Activated CD8-positive, alpha-beta memory T cell treated with anti-CD3 and anti-CD28 coated beads for 48 hours (primary cell): Measurements from ENCODE around the gene BRI3BP.
A peak's percentile ranks its signal among the peaks of the same experiment; 100 is the strongest.

Experiments used
- DNase-seq, 3 experiments: peaks; one replicate each; pipeline ENCODE4 v3.0.0-alpha.2; 2020; ENCODE audit warnings: low read depth in 2 of 3, low spot score in 2 of 3

BRI3BP gene, protein sequence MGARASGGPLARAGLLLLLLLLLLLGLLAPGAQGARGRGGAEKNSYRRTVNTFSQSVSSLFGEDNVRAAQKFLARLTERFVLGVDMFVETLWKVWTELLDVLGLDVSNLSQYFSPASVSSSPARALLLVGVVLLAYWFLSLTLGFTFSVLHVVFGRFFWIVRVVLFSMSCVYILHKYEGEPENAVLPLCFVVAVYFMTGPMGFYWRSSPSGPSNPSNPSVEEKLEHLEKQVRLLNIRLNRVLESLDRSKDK

DNA sequence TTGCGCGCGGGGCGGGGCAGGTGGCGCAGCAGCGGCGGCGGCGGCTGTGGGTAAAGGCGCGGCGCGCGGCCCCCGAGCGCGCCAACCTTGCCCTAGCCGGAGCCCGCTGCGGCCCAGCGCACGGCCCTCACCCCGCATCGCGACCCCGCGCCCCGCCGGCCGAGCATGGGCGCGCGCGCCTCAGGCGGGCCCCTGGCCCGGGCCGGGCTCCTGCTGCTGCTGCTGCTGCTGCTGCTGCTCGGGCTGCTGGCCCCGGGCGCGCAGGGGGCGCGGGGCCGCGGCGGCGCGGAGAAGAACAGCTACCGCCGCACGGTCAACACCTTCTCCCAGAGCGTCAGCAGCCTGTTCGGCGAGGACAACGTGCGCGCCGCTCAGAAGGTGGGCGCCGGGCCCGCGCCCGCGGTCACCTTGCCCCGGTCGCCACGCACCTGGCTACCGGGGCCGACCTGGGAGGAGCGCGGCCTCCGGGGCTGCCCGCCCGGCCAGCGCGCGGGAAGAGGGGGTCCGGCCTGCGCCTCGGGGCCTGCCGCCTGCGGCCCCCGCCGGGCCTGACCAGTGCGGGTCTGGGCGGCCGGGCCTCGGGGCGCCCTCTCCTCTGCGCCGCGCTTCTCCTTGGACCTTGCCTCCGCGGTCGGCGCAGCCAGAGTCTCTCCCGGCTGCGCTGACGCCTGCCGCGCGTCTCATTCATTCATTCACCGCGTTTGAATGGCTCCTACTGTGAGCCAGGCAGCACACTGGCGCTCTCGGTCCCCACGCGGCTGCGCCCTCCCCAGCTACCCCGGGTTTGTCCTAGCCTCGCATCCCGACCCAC is at the start of gene BRI3BP:
Gene BRI3BP (plus strand): TSS at position 20 of the 811 bp plus-strand sequence. CDS start 146 bp downstream, at position 166.
- DNase-seq, result peak in 2 of 3 experiments; percentile 5 to 19

DNA sequence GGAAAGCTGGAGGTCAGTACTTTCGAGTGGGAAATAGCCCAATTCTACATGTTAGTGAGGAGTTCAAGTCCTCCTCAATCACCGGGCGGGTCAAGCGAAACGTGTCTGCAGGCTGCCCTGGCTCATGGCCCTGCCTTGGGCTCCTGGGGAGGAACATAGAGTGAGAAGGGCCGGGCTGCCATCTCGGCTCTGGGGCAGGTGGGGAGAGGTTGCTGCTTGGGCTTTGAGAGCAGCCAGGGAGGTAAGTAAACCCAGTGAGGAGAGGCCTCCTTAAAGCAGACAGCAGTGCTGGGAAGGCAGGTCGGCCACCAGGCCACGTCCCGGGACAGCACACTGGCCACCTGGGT is 47.0 kb upstream of the BRI3BP start:
- DNase-seq, result no peak

DNA sequence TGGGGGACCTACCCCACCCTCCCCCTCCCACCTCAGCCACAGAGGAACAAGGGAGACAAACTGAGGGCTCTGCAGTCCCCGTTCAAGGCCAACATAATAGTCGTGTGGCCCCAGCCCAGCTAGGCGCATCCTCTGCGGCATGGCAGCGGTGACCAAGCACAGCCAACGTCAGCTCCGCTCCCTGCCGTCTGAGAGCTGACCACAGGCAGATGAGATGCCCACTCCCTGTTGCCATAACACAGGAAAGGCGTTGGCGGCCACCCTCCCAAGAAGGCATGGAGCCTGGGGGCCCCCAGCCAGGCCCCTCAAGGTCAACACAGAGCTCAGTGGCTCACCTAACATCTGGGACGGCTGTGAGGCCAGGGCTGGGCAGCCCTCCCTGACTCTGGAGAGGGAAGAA is 46.4 kb upstream of the BRI3BP start:
- DNase-seq, result no peak

DNA sequence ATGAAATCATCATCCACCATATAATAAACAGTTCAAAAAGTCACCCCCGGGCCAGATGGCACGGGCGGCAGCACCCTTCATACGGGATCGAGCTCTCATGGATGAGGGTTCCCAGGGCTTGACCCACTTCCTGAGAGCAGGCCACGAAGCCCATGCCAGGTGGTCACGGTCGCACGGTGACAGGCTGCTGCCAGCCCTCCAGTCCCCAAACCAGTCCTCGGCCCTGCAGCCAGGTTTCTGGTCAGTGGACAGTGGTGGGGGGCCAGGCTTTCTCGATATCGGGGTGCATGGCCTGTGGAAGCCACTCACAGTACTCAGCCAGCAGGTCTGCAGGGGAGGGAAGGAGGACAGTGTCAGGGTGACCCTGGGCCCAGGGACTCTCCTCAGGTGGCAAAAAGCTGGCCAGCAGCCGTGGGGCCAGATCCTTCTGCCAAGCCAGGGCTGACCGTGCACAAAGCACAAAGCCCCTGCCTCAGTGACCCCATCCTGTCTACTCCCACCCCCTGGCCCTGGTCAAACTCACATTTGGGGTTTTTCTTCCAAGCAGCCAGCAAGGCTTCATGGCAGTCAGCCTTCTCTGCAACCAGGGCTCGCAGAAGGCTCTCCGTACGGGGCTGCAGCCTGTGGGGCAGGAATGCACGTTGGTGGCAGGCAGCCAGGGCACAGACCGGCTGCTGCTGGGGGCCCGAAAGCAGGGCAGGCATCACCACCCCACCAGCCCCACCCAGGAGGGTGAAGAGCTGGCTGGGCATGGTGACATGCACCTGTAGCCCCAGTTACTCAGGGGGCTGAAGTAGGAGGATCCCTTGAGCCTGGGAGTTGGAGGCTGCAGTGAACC is 45.7 kb upstream of the BRI3BP start:
- DNase-seq, result no peak

DNA sequence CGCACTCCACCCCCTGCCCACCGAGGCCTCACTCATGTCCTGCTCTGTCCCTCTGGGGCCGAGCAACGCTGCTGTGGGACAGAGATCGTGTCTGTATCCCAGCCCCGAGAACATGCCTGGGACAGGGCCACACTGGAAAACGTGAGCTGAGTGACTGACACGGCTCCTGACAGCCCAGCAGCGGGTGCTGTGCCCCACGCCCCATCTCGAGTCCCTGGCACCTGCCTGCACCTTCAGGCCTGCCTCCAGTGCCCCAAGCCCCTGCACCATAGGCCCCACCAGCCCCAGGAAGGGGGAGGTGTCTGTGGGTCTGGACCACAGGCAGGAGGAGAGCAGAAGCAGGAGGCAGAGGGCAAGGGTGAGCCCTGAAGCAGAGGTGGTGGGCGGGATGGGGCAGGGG is 44.4 kb upstream of the BRI3BP start:
- DNase-seq, result no peak

DNA sequence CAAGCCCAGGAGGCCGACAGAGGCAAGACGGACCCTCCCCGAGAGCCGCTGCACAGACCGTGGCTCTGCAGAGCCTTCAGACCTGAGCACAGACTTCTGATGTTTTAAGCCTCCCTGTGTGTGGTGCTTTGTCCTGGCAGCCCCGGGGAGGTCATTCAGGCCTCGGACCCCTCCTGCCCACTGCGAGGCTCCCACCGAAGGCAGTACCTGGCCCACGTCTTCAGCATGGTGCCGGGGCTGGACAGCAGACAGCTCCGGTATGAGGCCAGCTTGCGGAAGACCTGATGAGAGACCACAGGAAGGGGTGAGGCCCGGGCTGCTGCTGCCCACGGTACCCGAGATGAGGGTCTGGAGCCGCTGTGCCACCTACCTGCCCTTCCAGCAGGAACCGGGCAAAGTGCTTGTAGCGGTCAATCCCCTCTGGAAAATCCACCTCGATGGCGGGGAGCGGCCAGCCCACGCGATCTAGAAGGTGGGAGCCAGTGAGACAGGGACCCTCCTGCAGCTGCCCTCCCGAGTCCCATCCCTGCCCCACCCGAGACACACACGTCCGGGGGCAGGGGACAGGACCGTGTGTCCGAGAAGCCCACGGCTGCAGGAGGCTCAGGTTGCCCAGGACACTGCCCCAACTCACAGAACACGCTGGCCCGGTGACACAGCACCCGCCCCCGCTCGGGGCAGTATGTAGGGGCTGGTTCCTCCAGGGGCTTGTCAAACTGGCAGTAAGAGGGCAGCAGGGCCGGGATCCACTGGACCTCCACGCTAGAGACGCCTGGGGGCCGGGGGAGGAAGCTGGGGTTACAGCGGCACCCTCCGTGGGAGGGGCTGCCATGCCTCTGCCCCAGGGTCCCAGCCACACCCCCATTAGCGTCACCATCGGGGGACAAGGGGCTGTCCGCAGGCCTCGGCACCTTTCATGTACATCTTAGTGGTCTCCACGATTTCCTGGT is 43.4 kb upstream of the BRI3BP start:
- no peak for DNase-seq

DNA sequence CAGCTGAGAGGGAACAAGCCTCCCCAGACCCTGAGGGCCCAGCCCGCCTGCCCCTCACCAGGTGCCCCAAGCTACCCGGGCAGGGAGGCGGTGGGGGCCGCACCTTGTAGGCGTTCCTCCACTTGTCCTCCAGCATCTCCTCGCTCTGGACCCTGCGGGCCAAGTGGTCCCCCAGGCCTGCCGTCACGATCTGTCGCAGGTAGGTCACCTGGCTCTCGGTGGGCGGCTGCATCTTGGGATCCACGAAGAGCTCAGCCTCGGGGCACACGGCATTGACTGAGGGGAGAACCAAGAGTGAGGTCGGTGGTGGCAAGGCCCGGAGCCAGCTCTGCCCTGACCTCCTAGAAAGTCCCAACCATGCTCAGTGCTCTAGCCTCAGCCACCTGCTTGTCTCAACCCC is 41.1 kb upstream of the BRI3BP start:
- no peak for DNase-seq

DNA sequence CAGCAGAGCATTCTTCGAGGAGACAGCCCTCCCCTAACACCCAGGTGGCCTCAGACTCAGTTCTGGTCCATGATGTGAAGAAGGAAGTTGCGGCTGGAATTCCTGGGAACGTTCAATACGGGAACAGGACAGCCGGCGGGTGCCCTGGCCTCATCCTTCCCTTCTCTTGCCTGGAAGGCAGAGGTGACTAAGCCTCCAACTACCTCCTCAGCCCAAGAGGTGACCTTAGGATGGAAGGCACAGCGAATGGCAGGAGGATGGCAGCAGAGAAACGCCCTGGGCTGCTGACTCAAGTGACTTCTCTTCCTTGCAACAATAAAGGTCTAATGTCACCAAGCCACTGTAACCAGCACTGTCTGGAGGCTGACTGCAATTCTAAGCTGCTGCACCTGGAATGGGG is 40.6 kb upstream of the BRI3BP start:
- DNase-seq, result no peak

DNA sequence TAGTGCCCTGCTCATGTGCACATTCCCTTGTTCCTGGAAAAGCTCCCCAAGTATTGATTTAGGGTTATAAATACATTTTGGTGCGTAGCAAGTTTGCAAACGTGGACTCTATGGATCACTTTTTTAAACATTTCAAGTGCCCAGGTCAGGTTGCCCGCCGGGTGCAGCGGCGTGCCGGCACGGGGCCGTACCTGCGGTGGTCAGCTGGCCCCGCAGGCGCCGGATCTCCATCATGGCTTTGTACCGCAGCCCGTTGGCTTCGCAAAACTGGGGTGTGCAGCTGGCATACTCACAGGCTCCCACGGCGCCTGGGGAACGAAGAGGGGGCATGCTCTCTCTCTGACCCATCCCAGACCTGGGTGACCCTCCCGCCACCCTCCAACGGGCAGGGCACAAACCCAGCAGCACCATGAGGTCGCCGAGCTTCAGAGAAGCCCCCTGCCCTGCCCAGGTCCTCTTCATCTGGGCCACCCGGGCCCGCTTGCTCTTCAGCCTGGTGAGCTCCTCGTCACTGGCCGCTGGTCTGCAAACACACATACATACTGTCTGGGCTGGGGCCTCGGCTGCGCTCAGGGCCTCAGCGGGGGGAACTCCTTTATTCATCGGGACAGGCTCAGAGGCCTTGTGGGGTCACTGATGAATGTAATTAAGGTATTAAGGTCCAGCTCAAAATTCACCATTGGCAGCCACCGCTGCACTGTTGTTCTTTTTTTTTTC is 39.6 kb upstream of the BRI3BP start:
- DNase-seq, result no peak

DNA sequence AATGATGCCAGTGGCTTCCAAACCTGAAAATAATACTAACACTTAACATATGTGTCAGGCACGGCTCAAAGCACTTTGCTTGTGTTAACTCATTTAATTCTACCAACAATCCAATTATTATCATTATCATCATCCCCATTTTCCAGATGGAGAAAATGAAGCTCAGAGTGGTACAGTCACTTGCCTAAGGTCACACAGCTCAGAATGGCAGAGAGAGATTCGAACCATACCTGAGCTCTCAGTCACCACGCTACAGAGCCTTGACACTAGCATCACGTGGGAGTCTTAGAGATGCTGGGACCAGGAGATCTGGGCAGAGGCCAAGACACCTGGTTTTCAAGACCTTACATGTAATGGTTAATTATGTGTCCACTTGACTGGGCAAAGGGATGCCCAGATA is 38.7 kb upstream of the BRI3BP start:
- DNase-seq, result no peak

DNA sequence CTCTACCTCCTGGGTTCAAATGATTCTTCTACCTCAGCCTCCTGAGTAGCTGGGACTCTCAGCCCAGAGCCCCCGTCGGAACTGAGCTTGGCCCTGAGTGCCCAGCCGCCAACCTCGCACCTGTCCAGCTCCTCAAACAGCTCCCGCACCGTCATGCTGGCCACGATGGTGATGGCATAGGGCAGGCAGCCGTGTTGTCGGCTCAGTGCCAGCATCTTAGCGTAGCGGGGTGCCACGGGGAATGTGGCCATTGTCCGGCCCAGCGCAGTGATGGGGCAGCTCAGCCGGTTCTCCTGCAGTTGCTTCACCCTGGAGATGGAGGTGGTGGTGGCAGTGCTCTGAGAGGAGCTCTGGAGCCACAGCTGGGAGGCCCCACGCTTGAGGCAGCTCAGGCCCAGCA is 36.9 kb upstream of the BRI3BP start:
- no peak for DNase-seq

DNA sequence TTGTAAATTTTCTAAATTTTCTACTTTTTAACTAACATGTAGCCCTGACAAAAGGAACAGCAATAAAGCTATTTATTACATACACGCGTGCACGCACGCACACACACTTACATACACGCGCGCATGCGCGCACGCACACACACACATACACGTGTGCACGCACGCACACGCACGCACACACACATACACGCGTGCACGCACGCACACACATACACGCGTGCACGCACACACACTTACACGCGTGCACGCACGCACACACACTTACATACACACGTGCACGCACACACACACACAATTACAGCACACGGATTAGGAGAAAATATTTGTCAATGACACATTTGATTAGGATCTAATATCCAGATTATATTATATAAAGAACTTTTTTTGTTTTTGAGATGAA is 32.4 kb upstream of the BRI3BP start:
- no peak for DNase-seq

DNA sequence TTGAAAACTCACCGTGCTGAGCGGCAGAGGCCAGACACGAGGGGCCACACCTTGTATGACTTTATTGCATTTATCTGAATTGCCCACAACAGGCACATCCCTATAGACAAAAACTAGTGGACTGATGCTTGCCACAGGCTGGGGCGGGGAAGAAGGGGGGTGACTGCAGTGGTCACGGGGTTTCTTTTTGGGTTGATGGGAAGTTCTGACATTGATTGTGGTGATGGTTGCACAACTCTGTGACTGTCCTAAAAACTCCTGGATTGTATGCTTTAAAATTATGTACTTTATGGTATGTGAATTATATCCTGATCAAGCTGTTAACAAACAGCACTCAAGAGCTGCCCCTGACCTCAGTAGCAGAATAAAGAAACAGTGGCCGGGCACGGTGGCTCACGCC is 30.2 kb upstream of the BRI3BP start:
- DNase-seq, result no peak

DNA sequence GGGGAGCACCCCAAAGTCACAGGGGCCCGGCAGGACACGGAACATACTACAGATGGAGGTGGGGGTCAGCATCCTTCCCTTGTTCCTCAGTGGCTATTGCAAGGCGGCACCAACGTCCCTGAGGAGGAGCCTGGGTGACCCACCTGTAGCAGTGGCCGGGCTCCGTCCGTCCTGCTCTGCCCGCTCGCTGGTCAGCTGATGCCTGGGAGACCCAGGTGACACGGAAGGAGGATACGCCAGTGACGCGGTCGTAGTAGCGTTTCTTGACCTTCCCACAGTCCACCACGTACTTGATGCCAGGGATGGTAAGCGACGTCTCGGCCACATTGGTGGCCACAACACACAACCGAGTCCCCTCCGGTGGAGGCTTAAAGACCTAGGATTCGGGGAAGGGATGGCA is 29.2 kb upstream of the BRI3BP start:
- no peak for DNase-seq

DNA sequence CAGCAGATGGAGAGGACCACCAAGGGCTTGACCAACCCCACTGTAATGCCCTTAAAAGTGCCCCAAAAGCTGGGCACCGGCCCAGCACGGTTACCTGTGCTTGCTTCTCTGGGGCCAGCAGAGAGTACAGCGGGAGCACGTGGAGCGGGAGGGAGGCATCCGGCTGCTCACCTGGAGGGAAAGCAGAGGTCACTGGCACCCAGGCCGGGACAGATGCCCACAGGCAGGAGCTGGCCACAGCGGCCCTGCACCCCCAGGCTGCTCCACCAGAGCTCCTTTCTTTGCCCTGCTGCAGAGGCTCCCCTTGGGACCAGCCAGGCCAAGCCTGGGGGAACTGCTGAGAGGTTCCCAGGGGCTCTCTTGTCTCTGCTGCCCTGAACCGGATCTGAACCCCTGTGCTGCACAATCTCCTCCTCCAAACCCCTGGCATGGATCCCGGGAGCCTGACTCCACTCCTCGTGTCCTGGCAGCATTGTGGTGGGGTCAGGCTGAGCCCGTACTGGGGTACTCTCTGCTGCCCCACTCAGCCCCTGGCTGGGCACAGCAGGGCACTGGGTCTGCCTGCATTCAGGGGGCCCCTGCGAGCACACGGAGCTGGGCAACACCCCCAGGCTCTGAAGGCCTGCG is 28.5 kb upstream of the BRI3BP start:
- DNase-seq, result no peak

DNA sequence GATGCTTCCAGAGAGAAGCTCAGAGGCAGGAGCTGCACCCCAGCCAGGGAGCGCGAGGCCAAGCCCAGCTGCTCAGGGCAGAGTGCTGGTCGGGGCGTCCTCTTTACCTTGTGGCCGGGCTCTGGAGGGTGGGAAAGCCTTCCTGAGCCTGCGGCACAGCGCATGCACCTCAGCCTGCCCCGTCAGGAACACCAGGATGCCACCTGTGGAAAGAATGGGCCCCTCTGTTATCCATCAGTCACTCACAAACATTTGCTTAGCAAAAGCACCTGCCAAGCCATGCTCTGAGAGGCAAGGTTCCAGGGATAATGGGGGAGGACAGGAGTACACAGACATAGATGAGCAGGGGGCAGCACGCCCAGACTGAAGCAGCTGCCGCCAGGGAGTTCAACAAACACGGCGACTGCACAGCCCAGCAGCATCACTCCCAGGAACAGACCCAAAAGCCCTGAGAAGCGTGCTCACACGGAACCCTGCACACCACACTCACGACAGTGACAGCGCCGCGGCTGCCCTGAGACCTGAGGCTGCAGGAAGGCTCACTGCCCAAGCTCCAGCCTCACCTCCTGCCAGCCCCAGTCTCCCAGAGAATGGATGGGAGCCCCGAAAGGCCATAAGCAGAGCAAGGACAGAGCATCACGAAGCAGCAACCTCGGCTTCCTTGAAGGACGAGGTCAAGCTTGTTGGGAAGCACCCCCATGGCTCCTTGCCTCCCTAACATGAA is 26.3 kb upstream of the BRI3BP start:
- DNase-seq, result no peak

DNA sequence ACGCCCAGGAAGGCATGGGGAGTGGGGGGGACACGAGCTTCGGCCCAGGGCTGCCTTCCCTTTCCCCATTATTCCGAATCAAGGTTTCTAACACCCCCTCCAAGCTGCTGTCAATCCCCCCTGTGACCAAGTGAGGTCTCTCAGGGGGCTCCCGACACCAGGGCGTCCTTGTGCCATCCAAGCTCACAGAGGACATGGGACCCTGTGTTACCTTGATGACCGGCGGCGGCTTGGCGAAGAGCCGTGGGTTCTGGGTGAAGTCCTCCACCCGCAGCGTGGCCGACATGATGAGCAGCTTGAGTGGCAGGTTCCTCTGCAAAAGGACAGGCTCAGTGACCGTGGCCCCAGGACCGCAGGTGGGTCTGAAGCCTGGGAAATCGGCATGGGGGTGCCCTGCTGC is 24.8 kb upstream of the BRI3BP start:
- no peak for DNase-seq

DNA sequence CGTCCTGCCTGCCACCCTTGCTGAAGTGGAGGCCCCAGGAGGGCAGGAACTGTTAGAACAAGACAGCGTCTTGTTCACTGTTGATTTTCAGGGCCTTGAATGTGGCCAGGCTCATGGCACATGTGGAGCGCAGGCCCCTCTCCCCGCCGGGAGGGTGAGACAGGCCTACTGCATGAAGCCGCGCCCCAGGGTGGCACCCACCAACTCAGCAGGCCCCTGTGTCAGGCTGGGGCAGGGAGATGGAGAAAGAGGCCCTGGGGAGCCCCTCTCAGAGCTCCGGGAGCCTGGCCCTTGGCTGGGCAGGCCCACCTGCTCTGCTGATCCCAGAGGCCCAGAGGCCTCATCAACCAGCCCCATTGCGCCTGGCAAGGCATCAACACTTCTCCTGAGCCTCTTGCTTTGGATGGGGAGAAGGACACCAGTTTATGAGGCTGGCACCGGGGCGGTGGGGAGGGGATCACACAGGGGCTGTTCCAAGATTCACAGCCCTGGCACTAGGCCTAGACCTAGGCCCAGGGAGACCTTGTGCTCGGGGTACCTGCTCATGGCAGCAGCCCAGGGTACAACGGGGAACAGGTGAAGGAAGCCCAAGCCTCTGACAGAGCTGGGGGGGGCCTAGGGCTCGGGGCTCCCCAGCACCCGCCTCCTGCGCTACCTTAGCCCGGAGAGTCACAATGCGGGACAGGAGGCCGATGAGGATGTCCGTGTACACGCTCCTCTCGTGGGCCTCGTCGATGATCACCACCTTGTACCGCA is 22.6 kb upstream of the BRI3BP start:
- no peak for DNase-seq
